Measurements from ENCODE around the gene CBX8.

CBX8 gene

DNA sequence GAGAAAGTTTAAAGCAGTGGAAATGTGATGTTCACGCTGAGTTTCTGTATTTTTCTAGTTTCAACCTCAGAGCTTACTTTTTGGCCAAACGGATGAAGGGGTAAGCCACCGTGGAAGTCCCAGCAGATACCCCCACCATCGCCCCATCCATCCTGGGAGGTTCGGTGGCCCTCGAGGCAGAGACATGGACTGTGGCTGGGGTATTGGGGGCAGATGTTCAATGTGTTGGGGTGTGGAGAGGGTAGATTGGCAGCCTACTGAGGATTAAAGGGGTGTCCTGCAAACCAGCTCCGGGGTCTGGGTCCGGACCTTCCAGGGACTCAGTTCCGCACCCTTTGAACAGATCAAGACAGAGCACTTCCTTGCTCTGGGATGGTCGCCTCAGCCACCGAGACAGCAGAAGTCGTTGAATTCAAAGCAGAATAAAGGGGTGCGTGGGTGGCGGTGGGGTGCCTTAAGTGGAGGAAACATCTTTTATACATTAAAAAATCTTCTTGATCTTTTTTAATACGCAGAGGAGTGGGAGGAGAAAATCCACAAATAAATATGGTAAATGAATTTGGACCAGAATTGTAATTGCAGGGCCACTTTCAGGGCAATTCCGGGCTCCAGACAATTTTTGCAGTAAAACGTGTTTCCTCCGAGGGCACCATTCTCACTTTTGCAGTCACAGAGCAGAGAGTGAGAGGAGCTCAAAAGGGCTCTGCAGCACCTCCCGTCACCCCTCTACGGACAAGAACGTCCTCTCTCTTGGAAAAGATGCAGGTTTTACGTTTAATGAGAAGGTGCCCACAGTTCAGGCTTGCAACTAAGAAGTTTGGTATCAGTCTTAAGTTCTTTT lies 8.2 kb upstream of the CBX8 start:
- H2AFZ ChIP-seq (ENCODE audit: low read depth, low read length, severe bottlenecking): no peak overlapping the region
- TF ChIP-seq, protein P1, sequence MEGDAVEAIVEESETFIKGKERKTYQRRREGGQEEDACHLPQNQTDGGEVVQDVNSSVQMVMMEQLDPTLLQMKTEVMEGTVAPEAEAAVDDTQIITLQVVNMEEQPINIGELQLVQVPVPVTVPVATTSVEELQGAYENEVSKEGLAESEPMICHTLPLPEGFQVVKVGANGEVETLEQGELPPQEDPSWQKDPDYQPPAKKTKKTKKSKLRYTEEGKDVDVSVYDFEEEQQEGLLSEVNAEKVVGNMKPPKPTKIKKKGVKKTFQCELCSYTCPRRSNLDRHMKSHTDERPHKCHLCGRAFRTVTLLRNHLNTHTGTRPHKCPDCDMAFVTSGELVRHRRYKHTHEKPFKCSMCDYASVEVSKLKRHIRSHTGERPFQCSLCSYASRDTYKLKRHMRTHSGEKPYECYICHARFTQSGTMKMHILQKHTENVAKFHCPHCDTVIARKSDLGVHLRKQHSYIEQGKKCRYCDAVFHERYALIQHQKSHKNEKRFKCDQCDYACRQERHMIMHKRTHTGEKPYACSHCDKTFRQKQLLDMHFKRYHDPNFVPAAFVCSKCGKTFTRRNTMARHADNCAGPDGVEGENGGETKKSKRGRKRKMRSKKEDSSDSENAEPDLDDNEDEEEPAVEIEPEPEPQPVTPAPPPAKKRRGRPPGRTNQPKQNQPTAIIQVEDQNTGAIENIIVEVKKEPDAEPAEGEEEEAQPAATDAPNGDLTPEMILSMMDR (IDR thresholded peaks at IDR 0.05; ENCODE audit: insufficient read depth, low read length, poor library complexity, severe bottlenecking): no peak
- no peak for TF ChIP-seq EZH2phosphoT487 (conservative IDR thresholded peaks at IDR 0.05; ENCODE audit: low read length)
- H3K9ac ChIP-seq (ENCODE audit: low read length): no peak overlapping the region
- no peak overlapping the region for H3K27ac ChIP-seq (ENCODE audit: low read depth, low read length)
- no peaks in the 10 kb centered on the region for H3K9me2 ChIP-seq (replicated peaks; ENCODE audit: insufficient read depth, low read length)
- H3F3A ChIP-seq (ENCODE audit: insufficient read depth): peaks cover 7% of the 10 kb centered on the region
- peak overlapping the region; percentile 22 for H3K4me3 ChIP-seq (ENCODE audit: insufficient read depth, low read length, poor library complexity, severe bottlenecking)
- no peaks in the 10 kb centered on the region for H3K79me2 ChIP-seq (ENCODE audit: insufficient read depth, low read length)
- no peaks in the 10 kb centered on the region for H4K20me1 ChIP-seq (ENCODE audit: low read depth, low read length)
- H3K9me3 ChIP-seq (ENCODE audit: insufficient read depth, low read length): no peaks in the 10 kb centered on the region
- no peaks in the 10 kb centered on the region for H3K36me3 ChIP-seq (ENCODE audit: low read length)
- peak overlapping the region; percentile 52 for H3K4me2 ChIP-seq (ENCODE audit: low read depth, low read length, poor library complexity, severe bottlenecking)
- H3K27me3 ChIP-seq (ENCODE audit: low read length): no peaks in the 10 kb centered on the region

DNA sequence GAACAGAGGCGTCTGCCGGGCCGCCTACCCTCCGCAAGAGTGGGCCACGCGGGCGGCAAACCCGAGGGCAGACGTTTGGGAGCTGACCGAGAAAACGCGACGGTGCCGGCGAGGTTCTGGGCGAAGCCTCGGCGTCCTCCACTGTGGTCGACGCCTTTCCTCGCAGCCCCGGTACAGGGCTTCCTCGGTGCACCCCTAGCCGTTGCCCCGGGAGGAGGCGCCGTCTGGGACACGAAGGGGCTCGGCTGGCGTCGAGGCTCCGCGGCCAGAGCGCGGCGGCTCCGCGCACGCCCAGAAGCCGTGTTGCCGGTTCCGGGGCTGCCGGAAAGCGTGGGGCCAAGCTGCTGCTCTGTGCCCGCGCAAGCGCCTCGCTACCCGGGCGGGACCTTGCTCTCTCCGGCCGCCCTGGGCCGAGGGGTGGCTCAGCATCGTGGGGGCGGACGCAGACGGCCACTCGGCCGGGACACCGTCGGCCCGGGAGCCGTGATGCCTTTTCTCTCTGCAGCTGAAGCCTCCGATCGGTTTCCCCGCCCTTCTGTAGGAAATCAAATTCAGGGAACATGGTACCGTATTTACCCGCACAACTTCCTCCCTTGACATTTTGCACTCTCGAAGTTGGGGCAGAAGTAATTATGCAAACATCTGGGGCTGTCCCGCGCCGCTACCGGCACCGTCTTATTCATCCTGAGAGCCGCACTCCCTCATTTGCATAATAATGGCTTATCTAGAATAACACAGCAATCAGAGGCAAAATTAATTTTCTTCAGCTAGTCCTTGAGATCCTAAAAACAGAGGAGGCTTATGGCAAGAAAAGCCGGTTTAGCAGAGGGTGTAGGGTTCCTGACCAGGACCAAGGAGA lies 7.3 kb upstream of the CBX8 start:
- Histone ChIP-seq H3K79me2 (ENCODE audit: insufficient read depth, low read length) (no peaks in the 10 kb centered on the region), H3K27me3 (ENCODE audit: low read length) (no peaks in the 10 kb centered on the region), H3K9ac (ENCODE audit: low read length) (peak overlapping the region; percentile 40; the same call in 1 of the 2 replicates), H3K36me3 (ENCODE audit: low read length) (no peaks in the 10 kb centered on the region), H3F3A (ENCODE audit: insufficient read depth) (peaks cover 7% of the 10 kb centered on the region), H3K27ac (ENCODE audit: low read depth, low read length) (no peak overlapping the region), H2AFZ (ENCODE audit: low read depth, low read length, severe bottlenecking) (peak overlapping the region; percentile 37), H3K9me3 (ENCODE audit: insufficient read depth, low read length) (no peaks in the 10 kb centered on the region), H3K4me2 (ENCODE audit: low read depth, low read length, poor library complexity, severe bottlenecking) (peak overlapping the region; percentile 52), H3K9me2 (replicated peaks; ENCODE audit: insufficient read depth, low read length) (no peaks in the 10 kb centered on the region), H4K20me1 (ENCODE audit: low read depth, low read length) (no peaks in the 10 kb centered on the region), H3K4me3 (ENCODE audit: insufficient read depth, low read length, poor library complexity, severe bottlenecking) (peak overlapping the region; percentile 22)
- no peak for TF ChIP-seq EZH2phosphoT487 (conservative IDR thresholded peaks at IDR 0.05; ENCODE audit: low read length)
- TF ChIP-seq, protein P1 (IDR thresholded peaks at IDR 0.05; ENCODE audit: insufficient read depth, low read length, poor library complexity, severe bottlenecking): no peak

DNA sequence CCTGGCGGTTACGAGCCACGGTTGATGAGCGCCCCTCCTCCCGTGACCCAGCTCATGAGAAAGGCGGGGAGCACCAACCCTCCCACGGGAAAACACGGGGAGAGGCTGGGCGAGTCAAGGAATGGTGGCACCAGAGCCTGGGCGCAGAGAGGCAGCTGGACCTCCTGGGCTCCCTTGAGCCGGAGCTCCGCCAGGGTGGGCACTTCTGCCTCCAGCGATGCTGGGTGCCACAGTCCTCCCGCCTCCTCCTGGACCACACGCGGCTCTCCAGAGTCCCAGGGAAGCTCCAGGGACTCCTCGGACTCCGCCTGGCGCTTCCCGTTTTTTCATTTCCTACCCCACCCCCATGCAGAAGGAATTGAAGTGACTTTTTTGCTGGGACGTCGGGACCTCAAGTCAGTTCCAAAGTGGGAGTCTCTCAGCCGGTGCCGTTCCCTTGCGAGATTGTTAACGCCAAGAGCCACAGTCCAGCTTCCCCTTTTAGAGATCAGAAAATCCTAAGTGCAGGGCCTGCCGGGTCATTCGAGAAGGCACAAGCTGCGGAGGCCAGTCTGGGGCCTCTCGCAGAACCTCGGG lies 6.6 kb upstream of the CBX8 start:
- Histone ChIP-seq H3K4me2 (ENCODE audit: low read depth, low read length, poor library complexity, severe bottlenecking) (no peak overlapping the region), H3F3A (ENCODE audit: insufficient read depth) (peaks cover 7% of the 10 kb centered on the region), H3K9ac (ENCODE audit: low read length) (no peak overlapping the region), H3K79me2 (ENCODE audit: insufficient read depth, low read length) (no peaks in the 10 kb centered on the region), H3K9me3 (ENCODE audit: insufficient read depth, low read length) (no peaks in the 10 kb centered on the region), H3K36me3 (ENCODE audit: low read length) (no peaks in the 10 kb centered on the region), H3K27me3 (ENCODE audit: low read length) (no peaks in the 10 kb centered on the region), H4K20me1 (ENCODE audit: low read depth, low read length) (no peaks in the 10 kb centered on the region), H3K4me3 (ENCODE audit: insufficient read depth, low read length, poor library complexity, severe bottlenecking) (no peak overlapping the region), H3K27ac (ENCODE audit: low read depth, low read length) (no peak overlapping the region), H3K9me2 (replicated peaks; ENCODE audit: insufficient read depth, low read length) (no peaks in the 10 kb centered on the region), H2AFZ (ENCODE audit: low read depth, low read length, severe bottlenecking) (no peak overlapping the region)
- no peak for TF ChIP-seq EZH2phosphoT487 (conservative IDR thresholded peaks at IDR 0.05; ENCODE audit: low read length)
- TF ChIP-seq, protein P1 (IDR thresholded peaks at IDR 0.05; ENCODE audit: insufficient read depth, low read length, poor library complexity, severe bottlenecking): no peak
